EL (cell line): ENCODE measurements around the gene ALMS1.
"Not testable (repeated sequence)": the region's sequence is repeated elsewhere in the genome, so short reads cannot be mapped to it uniquely, and the experiment has no call there.

Source experiments
- DNase-seq: peaks from one replicate; pipeline ENCODE4 v3.0.0-alpha.2; 2016

The ALMS1 gene

DNA sequence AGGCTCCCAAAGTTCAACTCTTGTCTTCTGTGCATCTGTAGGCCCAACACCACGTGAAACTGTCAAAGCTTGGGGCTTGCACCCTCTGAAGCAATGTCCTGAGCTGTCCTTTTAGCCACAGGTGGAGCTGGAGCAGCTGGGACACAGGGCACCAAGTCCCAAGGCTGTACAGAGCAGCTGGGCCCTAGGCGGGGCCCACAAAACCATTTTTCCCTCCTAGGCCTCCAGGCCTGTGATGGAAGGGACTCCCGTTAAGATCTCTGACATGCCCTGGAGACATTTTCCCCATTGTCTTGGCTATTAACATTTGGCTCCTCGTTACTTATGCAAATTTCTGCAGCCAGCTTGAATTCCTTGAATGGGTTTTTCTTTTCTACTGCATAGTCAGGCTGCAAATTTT, 145.1 kb downstream of the ALMS1 start:
- DNase-seq: not testable (repeated sequence)

DNA sequence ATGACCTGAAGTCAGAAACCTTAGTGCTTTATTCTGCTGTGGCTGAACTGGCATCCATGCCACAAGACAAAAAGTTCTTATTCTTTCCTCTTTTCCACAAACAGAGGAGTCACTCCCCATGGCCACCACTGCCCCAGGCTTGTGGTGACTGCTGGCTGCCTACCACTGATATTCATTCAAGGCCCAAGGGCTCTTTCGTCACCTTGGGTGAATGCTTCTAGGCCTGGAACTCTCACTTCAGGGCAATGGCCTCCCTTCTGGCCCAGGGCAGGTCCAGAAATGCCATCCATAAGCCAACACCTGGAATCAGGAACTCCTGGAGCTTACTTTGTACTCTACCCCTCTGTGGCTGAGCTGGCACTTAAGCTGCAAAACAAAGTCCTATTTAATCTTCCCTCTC, 146.7 kb downstream of the ALMS1 start:
- no peak for DNase-seq

DNA sequence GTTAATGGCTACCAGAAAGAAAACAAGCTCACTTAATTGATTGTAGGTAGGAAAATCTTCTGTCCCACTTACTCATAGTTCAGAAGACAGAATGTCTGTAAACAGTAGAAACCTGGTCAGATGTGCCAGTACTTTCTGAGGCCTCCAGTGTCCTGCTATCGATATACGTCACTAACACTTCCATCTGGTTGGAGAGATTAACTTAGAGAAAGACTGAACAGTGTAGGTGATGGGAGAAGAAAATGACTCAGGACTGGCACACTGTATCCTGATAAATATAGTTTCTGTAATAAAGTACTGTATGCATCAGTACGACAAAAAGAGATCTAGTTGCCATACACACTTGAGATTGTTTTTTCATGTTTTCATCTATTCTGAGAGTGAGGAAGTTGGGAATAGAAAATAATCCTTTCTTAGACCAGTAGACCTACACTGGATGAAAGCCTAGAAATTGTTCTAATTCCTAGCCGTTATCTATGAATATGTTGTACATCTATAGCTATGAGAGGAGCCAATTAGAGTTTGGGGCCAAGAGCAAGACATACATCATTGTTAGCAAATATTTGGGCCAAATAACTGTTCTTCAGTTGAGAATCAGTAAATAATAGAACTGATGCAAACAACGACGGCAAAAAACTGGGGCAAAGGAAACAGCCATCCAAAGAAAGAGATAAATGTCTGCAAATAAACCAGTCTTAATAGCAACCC, 150.7 kb downstream of the ALMS1 start:
- no peak for DNase-seq

GRCh38 chr2:73560875-73561274, 175.2 kb downstream of the ALMS1 start:
- not testable (repeated sequence) for DNase-seq

DNA sequence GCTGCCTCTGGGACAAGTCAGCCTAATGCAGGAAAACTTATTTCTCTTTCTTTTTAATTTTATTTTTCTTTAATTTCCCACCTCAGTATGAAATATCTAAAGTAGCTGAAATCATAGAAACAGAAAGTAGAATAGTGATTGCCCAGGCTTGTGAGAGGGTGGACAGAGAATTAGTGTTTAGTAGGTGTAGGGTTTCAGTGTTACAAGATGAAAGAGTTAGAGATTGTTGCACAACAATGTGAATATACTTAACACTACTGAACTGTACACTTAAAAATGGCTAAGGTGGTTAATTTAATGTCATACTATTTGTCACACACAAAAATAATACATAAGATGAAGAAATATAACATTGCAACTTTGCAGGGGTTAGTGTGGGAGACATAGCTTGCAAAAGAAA, 175.8 kb downstream of the ALMS1 start:
- no peak for DNase-seq

DNA sequence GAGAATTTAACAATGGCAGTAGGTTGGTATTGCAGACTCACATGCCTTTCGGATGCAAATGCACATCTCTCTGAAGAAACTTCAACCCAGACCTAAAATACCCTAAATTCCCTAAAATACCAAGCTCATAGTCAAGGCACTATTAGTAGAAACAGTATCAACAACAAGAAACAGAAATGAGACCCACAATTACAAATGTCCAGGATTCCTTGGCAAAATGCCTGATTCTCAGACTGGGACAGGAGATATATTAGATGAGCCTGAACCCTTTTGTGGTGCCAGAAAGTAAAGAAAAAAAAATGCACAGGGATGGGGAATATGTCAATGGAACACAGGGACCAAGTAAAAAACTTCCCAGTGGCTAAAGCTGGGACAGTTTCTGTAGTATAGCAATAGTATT, 179.3 kb downstream of the ALMS1 start:
- no peak for DNase-seq

- DNase-seq: no peak
These were observed 180.7 kb downstream of the ALMS1 start for GRCh38 chr2:73566288-73566878.

DNA sequence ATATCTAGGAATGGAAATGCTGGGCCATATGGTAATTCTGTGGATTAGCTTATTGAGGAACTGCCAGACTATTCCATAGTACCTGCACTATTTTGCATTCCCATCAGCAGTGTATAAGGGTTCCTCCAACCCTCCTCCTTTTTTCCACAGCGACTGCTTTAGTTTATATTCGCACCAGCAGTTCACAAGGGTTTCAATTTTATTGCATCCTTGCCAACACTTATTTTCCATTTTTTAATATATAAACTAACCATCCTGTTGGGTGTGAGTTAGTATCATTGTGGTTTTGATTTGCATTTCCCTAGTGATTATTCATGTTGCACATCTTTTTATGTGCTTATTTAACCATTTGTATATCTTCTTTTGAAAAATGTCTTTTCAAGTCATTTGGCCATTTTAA, 189.6 kb downstream of the ALMS1 start:
- DNase-seq: no peak

- DNase-seq: no peak
These were observed 196.7 kb downstream of the ALMS1 start for GRCh38 chr2:73582364-73582763.

- no peak for DNase-seq
These were observed 202.5 kb downstream of the ALMS1 start for GRCh38 chr2:73588177-73588576.

DNA sequence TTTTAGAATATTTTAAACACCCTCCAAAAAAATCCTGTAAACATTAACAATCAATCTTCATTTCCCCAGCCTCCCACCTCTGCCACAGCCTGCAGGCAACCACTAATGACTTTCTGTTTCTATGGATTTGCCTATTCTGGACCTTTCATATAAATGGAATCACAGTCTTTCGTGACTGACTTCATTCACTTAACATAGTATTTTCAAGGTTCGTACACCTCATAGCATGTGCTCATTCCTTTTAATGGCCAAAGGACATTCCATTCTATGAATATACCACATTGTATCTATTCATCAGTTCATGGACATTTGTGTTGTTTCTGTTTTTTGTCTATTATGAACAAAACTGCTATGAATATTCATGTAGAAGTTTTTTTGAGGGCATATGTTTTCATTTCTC, 208.0 kb downstream of the ALMS1 start:
- DNase-seq: peak; percentile 4

DNA sequence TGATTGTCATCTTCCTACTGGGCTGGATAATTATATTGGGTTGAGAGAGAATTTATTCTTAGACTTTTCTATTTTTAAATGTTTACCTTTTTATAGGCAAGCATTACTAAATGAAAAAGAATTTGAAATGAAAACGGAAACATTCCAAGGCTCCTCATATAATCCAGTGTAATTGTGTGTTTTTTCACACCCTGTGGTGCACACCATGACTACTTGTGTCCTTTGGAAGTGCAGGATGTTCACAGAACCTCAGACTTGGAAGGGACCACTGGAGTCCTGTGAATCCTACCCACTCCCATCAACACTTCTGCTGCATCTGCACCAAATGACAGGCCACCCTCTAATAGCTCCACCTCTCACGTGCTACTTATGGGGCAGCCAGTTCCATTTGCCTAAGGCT, 208.6 kb downstream of the ALMS1 start:
- peak; percentile 22 for DNase-seq

DNA sequence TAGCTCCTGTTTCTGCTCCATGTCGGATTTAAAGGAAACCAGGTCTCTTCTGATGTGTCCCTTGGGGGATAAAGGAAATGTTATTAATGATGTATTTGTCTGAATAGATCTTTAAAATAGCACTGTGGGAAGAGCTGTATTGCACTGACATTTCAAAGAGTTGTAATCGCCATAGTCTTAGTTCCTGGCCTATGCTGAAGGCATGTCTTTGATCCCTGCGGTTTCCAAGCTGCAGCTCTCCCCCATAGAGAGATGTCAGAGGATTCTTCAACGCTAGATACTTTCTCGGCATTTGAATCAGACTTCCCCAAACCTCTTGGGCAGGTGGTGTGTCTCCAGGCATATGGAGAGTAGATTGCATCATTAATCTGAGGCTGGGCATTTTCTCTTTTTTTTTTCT, 216.1 kb downstream of the ALMS1 start:
- DNase-seq: no peak

GRCh38 chr2:73603099-73603588, 217.5 kb downstream of the ALMS1 start:
- DNase-seq: peak; percentile 76

DNA sequence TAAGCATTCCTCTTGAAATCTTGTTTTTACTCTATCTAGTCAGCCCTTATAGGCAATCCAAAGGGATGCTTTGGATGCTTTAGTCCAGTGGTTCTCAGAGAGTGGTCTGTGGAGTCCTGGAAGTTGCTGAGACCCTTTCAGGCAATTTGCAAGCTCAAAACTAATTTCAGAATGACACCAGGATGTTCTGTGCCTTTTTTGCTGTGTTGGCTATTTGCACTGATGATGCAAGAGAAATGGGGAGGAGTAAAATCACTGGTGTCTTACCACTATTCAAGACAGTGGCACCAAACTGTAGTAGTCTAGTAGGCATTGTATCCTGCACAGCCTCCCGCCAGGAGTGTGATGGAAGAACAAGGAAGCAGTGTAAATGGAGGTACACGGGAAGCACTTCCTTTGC, 219.0 kb downstream of the ALMS1 start:
- DNase-seq: not testable (repeated sequence)

DNA sequence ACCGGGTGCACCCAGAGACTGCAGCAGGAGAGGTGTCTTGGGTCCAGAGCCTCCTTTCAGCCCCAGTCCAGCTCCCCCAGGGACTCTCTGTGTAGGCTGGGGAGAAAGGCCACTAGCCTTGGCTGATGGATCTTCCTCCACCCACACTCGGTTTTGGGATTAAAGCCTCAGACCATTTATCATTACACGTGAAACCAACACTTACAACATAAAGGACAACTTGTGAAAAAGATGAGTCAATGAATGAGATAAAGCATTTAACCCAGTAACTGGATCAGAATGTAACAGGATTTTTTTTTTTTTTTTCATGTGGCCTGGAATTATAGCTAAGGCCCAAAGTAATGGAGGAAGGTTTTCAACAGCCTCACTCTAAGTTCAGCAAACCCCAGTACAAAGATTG, 224.5 kb downstream of the ALMS1 start:
- no peak for DNase-seq

GRCh38 chr2:73611193-73611592, 225.6 kb downstream of the ALMS1 start:
- DNase-seq: no peak

DNA sequence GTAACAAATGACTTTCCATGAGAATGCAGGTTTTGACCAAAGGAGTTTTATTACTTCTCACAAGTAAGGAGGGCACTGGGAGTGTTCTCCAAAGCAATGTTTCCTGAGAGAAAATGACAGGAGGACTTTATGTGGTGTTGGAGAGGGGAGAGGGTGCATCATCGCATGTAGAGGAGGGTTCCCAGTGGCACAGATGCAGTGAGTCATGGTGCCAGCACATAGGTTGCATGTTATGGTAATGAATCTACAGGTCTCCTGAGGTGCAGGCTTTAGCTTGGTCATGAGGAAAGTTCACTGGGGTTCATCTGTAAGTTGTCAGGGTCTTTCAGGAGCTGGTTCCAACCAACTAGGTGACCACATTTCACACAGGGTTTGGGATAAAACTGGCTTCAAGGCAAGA, 226.2 kb downstream of the ALMS1 start:
- DNase-seq: peak; percentile 30

DNA sequence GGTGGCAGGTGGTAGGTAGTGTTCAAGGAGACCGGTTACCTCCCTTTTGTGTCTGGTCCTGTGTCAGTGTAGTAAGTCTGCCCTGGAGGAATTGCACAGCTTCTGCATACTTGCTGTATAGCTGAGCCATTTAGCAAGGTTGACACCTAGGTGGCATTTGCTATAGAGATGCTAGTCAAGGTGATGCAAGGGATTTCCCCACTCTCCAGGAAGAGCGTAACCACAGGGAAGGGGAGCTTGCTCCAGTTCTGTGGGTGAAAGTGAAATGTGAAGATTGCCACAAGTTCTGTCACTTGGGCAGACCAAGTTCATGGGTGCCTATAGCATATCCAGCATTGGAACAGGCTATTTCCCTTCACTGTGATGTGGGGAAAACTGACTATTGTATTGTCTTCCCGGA, 228.5 kb downstream of the ALMS1 start:
- no peak for DNase-seq

- DNase-seq: no peak
These were observed 229.4 kb downstream of the ALMS1 start for GRCh38 chr2:73614997-73615396.

DNA sequence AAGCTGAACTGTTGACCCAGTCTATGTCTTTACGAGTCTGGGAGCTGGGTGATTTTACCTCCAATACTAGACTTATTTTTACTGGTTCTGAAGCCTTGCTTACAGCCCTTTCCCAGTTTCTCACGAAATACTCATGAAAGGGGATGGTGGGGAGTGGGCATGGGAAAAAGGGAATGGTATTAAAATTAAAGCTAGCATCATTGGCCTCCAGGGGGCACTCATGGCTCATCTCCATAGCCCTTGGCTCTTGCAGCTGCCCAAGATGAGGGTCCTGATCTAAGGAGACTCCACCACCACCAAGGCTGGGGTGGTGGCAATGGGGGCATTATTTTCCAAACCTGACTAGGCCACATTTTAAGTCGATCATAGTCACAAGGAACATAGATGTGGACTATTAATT, 234.3 kb downstream of the ALMS1 start:
- DNase-seq: not testable (repeated sequence)

- DNase-seq: peak; percentile 4
These were observed 238.4 kb downstream of the ALMS1 start for GRCh38 chr2:73624036-73624435.

GRCh38 chr2:73624625-73625024, 239.0 kb downstream of the ALMS1 start:
- not testable (repeated sequence) for DNase-seq

DNA sequence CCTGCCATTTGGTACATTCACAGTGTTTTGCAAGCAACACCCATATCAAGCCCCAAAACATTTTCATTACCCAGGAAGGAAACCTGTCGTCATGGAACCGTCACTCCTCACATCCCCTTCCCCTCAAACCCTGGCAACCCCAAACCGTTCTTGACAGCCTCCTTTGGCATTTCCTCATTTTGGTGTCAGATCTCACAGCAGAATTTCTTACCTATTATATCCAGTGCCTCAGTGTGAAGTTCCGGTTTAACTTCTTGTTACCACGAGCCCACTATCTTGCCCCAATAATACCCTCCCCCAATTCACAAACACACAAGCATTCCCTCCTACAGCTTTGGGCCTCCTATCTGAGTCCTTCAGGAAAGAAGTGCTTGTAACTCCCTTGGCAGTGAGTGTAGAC, 240.6 kb downstream of the ALMS1 start:
- not testable (repeated sequence) for DNase-seq

GRCh38 chr2:73628493-73628892, 242.9 kb downstream of the ALMS1 start:
- DNase-seq: not testable (repeated sequence)
